ENCODE measurements around the gene NEK4. TPM values are rescaled to one million over a fixed set of nuclear protein-coding genes. Genes with fewer than 3 reads are reported as not detected.

Gene NEK4
- total and polyA plus RNA-seq, 4 experiments from 2014 or later, result 7.0 to 27.9 (median 19.8) TPM

Other genes with a start within 250 kb of the NEK4 start
- 1 to 10 TPM; 5.5 to 5.8 TPM for gene NT5DC2, start 237.1 kb downstream of the NEK4 start, total RNA-seq
- gene NT5DC2, start 237.1 kb downstream of the NEK4 start, polyA plus RNA-seq, result 1 to 10 TPM in 1 of 2 donors, not detected in 1; 1.3 TPM
- gene UQCC5, start 234.3 kb downstream of the NEK4 start, total RNA-seq, result 10 to 100 TPM; 12.1 to 13.2 TPM
- 10 to 100 TPM; 26.5 to 27.1 TPM for gene UQCC5, start 234.3 kb downstream of the NEK4 start, polyA plus RNA-seq
- gene PBRM1, start 85.0 kb downstream of the NEK4 start, total RNA-seq, result 10 to 100 TPM; 74.2 to 78.5 TPM
- 10 to 100 TPM; 67.9 to 91.6 TPM for gene PBRM1, start 85.0 kb downstream of the NEK4 start, polyA plus RNA-seq
- gene GNL3, start 84.9 kb downstream of the NEK4 start, total RNA-seq, result 10 to 100 TPM; 80.3 to 88.4 TPM
- 10 to 100 TPM; 47.9 to 70.1 TPM for gene GNL3, start 84.9 kb downstream of the NEK4 start, polyA plus RNA-seq
- 10 to 100 TPM; 49.7 to 49.9 TPM for gene GLT8D1, start 65.1 kb downstream of the NEK4 start, total RNA-seq
- 10 to 100 TPM; 61.1 to 68.8 TPM for gene GLT8D1, start 65.1 kb downstream of the NEK4 start, polyA plus RNA-seq
- 10 to 100 TPM; 90.5 to 94.7 TPM for gene SPCS1, start 64.8 kb downstream of the NEK4 start, total RNA-seq
- 100 to 1,000 TPM; 315 to 331 TPM for gene SPCS1, start 64.8 kb downstream of the NEK4 start, polyA plus RNA-seq
- not detected for gene ITIH1, start 6.7 kb upstream of the NEK4 start, total RNA-seq
- gene ITIH1, start 6.7 kb upstream of the NEK4 start, polyA plus RNA-seq, result not detected
- gene ITIH3, start 23.9 kb upstream of the NEK4 start, total RNA-seq, result not detected
- not detected for gene ITIH3, start 23.9 kb upstream of the NEK4 start, polyA plus RNA-seq
- 10 to 100 TPM; 50.5 to 50.7 TPM for gene ITIH4, start 59.7 kb upstream of the NEK4 start, total RNA-seq
- 1 to 10 TPM in 1 of 2 donors, under 1 TPM in 1; 0.07 to 1.6 TPM for gene ITIH4, start 59.7 kb upstream of the NEK4 start, polyA plus RNA-seq
- gene MUSTN1, start 64.1 kb upstream of the NEK4 start, total RNA-seq, result 1 to 10 TPM; 1.6 to 3.3 TPM
- not detected for gene MUSTN1, start 64.1 kb upstream of the NEK4 start, polyA plus RNA-seq
- 10 to 100 TPM; 54.9 to 58.6 TPM for gene STIMATE, start 126.6 kb upstream of the NEK4 start, total RNA-seq
- gene STIMATE, start 126.6 kb upstream of the NEK4 start, polyA plus RNA-seq, result 1 to 10 TPM; 7.7 to 9.0 TPM

All from CD4-positive, alpha-beta memory T cell (primary cell).